ENCODE results near the gene TMEM187. TPM values are rescaled to one million over a fixed set of nuclear protein-coding genes. Genes with fewer than 3 reads are reported as not detected.

Gene TMEM187
- total RNA-seq, 1 donor from 2014 or later, result 4.3 TPM

- H3K4me3 ChIP-seq (ENCODE audit: low read depth, low read length), result no peak overlapping the region
- DNase-seq (ENCODE audit: low read depth), result no peak
- TF ChIP-seq, protein P1, sequence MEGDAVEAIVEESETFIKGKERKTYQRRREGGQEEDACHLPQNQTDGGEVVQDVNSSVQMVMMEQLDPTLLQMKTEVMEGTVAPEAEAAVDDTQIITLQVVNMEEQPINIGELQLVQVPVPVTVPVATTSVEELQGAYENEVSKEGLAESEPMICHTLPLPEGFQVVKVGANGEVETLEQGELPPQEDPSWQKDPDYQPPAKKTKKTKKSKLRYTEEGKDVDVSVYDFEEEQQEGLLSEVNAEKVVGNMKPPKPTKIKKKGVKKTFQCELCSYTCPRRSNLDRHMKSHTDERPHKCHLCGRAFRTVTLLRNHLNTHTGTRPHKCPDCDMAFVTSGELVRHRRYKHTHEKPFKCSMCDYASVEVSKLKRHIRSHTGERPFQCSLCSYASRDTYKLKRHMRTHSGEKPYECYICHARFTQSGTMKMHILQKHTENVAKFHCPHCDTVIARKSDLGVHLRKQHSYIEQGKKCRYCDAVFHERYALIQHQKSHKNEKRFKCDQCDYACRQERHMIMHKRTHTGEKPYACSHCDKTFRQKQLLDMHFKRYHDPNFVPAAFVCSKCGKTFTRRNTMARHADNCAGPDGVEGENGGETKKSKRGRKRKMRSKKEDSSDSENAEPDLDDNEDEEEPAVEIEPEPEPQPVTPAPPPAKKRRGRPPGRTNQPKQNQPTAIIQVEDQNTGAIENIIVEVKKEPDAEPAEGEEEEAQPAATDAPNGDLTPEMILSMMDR (conservative IDR thresholded peaks at IDR 0.05; ENCODE audit: low read depth, low read length), result no peak
Observed at GRCh38 chrX:154025230-154025629, 52.7 kb downstream of the TMEM187 start.

GRCh38 chrX:154026136-154027021 lies 53.8 kb downstream of the TMEM187 start:
- TF ChIP-seq, protein P1 (conservative IDR thresholded peaks at IDR 0.05; ENCODE audit: low read depth, low read length), result no peak
- no peak overlapping the region for H3K4me3 ChIP-seq (ENCODE audit: low read depth, low read length)
- no peak for DNase-seq (ENCODE audit: low read depth)

DNA sequence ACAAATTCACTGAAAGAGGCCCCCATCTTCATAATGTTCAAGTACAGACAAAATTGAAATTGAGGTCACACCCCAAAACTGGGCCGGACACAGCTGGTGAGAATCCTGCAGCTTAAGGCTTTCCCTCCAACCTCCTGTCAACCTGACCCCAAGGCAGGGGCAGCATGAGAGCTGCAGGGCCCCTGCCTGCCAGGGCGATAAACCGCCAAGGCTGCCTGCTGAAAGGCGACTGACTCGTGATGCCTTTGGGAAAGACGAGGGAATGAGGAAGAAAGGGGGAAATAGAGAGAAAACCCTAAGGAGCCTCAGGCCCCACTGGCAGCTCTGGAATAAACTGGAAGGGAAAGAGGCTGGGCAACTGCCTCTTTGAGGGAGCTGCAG lies 54.5 kb downstream of the TMEM187 start:
- TF ChIP-seq, protein P1 (conservative IDR thresholded peaks at IDR 0.05; ENCODE audit: low read depth, low read length), result no peak
- DNase-seq (ENCODE audit: low read depth), result no peak
- H3K4me3 ChIP-seq (ENCODE audit: low read depth, low read length), result no peak overlapping the region

DNA sequence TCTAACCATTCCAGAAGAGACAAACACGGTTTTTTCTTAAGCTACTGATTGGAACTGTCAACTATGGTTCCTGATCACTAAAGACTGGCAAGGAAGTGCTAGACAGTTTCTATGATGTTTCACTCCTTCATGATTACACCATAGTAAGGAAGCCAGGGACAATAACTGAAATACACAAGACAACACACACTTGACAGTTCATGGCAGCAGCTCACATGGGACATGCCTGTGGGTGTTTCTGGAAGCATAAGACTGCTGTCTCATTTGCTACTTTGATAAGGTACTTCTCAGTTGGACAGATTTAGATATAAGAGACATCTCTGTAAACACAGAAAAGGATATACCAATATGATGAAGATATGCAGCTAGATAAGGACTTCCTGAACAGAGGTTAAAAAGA lies 55.4 kb downstream of the TMEM187 start:
- TF ChIP-seq, protein P1 (conservative IDR thresholded peaks at IDR 0.05; ENCODE audit: low read depth, low read length), result no peak
- no peak overlapping the region for H3K4me3 ChIP-seq (ENCODE audit: low read depth, low read length)

GRCh38 chrX:154028502-154029184 lies 56.1 kb downstream of the TMEM187 start:
- TF ChIP-seq, protein P1 (conservative IDR thresholded peaks at IDR 0.05; ENCODE audit: low read depth, low read length), result no peak
- no peak for DNase-seq (ENCODE audit: low read depth)
- no peak overlapping the region for H3K4me3 ChIP-seq (ENCODE audit: low read depth, low read length)

More for the DNA sequence above, 55.4 kb downstream of the TMEM187 start:
- DNase-seq (ENCODE audit: low read depth), result no peak

GRCh38 chrX:154029439-154029838 lies 56.9 kb downstream of the TMEM187 start:
- H3K4me3 ChIP-seq (ENCODE audit: low read depth, low read length), result no peak overlapping the region
- no peak for DNase-seq (ENCODE audit: low read depth)
- TF ChIP-seq, protein P1 (conservative IDR thresholded peaks at IDR 0.05; ENCODE audit: low read depth, low read length), result no peak

Data from epithelial cell of proximal tubule (primary cell).